HG02798 (cell line): Measurements from ENCODE around the gene RGS7BP.
"Not testable (repeated sequence)": the region's sequence is repeated elsewhere in the genome, so short reads cannot be mapped to it uniquely, and the experiment has no call there.

Experiments used
- ATAC-seq: cut with Tn5 transposase; IDR thresholded peaks from one replicate; pipeline ENCODE4 v1.9.1; 2021; ENCODE audit warnings: mild to moderate bottlenecking; ENCODE audit not compliant: unreplicated experiment, poor library complexity

Gene RGS7BP

DNA sequence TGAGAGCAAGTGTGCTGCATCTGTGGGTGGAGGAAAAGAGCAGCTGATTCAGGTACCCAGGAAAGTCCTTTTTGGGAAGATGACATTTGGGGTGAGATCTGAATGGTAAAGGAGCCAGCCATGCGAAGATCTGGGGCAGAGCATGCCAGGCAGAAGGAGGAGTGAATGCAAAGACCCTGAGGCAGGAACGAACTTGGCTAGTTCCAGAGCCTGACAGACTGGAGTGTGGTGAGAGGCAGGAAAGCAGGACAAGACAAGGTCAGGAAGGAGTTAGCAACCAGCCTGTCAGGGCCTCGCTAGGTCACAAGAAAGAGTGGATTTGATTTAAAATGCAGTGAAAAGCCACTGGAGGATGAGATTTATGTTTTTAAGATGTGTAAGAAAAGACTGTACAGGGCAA lies 28.2 kb downstream of the RGS7BP start:
- no peak for ATAC-seq

DNA sequence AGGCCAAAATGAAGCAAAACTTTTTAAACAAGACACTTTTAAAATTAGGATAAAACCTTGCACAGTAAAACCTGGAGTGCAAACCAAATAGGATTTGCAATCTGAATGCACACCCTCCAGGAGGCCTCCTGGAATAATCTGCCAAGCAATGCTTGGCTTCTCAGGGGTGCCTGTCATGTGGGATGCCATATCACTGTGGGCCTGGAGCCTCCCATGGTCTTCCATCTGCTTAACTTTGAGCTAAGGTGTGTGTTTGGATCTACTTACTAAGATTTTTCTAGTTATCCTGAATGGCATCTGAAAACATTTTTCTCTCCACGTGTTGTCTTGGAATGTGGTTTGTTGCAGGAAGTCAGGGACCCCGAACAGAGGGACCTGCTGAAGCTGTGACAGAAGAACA lies 52.1 kb downstream of the RGS7BP start:
- no peak for ATAC-seq

DNA sequence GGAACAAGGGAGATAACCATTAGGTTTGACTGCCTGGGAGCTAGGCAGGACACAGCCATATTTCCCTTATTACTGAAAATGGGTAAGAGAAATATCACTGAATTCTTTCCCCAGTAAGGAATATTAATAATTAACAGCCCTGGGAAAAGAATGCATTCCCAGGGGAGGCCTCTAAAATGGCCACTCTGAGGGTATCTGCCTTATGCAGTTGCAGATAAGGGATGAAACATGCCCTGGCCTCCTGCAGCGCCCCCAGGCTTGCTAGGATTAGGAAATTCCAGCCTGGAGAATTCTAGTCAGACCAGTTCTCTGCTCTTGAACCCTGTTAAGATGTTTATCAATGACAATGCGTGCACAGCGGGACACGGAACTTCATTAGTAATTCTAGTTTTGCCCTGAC lies 52.8 kb downstream of the RGS7BP start:
- not testable (repeated sequence) for ATAC-seq

DNA sequence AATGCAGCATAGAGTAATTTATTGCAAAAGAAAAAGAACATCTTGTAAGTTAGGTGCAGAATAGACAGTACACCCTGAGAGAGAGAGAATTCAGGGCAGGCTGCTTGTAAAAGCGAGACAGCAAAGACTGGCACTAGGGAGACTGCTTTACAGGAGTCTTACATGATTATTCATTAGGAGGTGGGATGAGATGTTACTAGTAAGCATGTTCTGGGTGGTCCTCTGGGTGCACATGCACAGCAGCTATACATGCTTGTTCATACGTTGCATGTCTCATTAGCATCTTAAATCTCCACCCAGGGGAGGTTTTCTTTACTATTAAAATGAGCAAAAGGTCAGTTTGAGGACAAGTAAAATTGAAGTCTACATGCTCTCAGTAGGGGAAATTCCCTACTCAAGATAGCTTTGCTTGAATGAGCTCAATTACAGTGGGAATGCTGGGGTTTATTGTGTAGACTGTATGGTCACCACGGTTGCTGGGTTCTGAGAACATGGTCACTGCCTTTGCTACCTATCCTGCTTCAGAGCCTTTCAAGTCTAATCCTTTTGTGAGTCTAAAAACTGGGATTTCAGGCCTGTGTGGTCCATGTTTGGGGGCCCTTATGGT lies 60.6 kb downstream of the RGS7BP start:
- ATAC-seq: no peak

DNA sequence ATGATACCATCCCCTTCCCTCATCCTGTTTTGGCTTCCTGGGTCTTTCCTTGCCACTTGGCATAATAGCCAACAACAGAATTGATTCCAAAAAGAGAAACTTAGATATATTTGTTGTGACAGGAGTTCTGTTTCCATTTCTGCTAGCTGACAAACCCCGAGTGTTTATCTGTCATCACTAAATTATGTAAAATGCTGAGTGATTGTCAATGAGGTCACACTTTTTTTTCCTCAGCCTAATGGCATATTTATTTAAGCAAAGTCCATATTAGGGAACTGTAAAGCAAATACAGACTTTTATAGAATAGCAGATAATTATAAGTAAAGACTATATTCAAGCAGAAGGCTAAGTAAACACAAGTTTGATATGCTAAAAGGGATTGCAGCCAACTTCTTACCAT lies 64.0 kb downstream of the RGS7BP start:
- no peak for ATAC-seq

DNA sequence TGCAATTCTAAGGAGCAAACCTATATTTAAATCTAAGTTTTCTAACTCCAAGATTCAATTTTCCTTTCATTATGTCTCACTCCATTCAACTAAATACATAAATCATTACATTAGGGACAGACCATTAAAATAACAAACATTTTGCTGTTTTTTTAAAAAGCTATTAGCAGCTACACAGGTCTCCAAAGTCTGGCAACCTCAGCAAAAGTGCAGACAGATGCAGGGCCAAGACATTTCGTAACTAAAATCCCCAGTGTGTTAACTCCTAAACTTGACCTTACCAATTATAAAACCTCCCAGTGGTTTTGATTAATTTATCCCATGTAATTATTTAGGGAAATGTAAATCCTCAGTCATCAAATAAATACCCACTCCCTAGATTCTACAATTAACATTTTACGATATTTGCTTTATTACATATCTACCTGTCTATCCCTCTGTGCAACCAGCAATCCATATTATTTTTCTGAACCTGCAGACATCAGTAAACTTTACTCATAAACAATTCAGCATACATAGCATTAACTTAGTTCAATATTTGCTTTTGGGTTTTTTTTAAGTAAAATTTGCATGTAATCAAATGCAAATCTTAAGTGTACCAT lies 64.7 kb downstream of the RGS7BP start:
- no peak for ATAC-seq

DNA sequence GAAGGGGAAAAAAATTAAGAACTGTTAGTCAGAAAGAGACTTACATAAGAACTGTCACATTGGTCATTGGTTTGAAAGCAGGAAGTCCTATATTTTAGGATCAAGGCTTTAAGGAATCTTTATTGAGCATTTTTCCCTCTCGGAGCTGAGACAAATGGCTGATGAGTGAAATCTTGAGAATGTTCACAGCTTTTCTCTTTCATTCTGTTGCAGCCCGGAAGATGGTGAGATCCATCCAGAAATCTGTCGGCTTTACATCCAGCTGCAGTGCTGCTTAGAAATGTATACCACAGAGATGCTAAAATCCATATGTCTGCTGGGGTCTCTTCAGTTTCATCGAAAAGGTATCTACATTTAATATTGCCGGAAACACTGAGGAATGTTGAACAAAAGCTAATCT lies 69.7 kb downstream of the RGS7BP start:
- ATAC-seq: no peak

DNA sequence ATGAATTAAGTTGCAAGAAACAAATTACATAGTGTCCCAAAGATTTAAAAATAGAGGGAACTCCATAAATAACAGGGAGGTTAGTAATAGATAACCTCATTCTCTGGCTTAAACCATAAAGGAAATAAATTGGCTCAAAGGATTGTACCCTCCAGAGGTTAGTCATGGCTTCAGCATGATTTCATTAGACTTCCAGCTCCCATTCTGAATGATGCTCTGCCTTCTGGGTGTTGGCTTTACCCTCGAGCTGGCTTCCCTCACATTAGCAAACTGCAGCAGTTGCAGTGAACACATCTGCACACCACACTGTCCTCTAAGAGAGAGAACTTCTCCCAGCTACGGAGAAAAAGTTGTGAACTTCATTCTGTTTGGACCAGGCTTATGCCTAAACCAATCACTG lies 70.4 kb downstream of the RGS7BP start:
- no peak for ATAC-seq

DNA sequence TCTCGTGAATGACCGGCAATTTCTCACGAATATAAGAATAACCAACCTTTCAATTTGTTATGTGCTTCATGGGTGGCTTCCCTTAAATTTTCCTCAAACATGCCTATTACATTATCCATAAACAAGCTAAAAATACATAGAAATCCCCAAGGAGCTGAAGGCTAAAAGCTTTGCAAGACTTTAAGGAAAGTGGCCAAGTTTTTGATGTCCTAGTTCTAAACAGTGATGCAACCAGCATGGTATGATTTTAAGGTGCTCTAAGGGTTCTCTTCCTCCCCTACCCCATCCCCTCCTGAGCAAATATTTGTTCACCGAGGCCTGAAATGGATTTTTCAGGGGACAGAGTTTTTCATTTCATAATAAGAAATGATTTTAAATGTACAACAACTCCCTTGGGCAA lies 79.8 kb downstream of the RGS7BP start:
- ATAC-seq: no peak

DNA sequence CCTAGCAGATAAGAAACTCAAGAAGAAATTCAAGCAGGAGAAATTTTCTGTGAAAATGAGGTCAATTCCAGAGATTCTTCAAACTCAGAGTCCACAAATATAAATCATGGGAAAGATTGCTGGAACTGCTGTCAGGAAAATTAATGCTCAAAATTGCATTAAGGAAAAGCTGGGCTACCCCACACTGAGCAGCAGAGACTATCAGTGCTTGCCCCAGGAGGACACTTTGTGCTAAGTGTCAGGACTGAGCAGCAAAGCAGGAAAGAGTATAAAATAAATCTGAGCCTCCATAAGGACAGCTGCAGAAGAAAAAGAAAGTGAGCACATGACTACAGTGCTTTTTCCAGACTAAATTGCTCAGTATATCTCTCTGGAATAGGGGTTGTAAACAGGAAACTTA lies 81.6 kb downstream of the RGS7BP start:
- ATAC-seq: no peak

DNA sequence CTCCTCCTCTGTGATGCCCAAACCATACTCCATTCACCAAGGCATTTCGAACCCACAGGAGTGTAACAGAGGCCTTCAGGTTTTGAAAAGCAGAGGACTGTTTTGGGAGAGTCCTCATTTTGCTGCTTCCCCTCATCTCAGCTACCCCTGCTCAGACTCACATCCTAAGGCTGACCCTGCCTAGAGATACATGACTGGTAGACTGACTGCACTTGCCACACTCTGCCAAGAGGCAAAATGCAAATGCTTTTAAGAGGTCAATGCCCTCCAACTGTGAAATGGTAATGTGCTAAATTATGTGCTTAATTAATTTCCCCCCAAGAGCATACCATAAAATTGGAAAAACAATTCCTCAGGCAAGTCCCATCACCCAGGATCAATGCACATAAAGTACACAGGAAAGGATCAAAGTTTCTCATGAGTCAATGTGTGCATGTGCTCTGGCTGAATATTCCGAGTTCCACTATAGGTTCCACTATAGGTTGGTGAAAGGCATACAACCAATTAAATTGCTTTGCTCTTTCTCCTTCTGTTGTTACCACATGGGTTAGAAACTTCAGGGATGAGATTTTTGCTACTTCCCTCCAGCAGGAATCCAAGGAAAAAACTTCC lies 87.0 kb downstream of the RGS7BP start:
- no peak for ATAC-seq

DNA sequence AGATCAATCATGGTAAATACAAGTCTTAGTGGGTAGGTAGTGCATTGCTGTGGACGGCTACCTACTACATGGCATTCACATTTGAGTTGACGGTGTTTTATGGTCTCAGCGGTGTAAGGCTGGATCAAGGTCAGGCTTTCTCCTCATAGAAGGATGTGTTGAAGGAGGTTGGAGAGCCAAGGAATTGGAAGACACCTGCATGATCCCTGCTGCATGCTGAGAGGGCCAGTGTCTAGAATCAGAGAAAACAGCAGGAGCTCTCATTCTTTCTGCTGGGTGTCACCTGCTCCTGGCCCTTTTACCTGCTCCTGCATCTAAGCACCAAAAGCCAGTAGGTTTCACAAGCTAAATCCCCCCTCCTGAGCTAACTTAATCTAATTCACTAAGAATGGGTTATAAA lies 88.2 kb downstream of the RGS7BP start:
- ATAC-seq: no peak

DNA sequence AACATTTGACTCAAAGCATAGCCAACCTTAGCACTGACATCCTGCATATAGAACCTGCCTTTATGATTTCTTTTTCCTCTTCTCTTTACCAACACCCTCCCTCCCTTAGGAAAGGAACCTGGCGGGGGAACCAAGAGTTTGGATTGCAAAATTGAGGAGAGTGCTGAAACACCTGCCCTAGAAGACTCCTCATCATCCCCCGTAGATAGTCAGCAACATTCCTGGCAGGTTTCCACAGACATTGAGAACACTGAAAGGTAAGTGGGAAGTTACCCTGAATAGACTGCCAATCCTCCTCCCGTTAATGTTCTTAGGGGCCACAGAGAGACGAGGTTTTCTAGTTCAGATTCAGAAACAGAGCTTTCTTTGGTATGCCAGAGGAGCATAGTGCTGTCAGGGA lies 88.8 kb downstream of the RGS7BP start:
- no peak for ATAC-seq

DNA sequence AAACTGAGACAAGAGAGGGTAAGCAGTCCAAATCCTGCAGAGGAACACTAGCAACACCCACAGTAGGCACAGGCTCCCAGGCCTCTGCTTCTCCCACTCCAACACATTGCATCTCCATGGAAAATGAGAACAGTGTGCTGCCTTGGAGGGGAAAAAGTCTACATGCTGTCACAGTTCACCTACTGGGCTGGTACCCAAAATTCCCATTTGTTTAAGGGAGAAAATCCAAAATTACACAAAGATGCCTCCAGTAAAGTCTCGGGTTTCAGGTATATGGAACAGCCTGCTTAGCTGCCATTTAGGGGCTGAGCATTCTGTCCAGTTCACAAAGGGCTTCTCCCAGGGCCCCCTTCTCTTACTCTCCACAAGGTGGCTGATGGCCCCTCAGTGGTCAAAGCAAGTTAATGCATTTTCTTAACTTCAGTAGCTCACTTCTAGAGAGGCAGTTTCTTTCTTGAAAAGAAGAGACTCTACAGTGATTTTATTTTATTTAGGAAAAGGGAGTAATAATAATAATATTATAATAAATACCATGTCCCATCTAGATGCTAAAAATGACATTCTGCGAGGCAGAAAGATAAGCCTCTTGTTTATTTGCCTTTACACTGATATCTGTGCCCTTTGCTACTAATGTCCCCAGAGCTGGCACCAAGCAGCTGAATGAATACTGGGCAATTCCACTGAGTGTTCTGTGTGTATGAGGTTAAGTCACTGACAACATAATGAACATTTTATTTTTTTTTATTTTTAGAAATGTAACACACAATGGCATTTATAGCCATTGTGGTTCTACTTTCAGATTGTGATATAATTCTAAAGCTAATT lies 89.4 kb downstream of the RGS7BP start:
- ATAC-seq: no peak

DNA sequence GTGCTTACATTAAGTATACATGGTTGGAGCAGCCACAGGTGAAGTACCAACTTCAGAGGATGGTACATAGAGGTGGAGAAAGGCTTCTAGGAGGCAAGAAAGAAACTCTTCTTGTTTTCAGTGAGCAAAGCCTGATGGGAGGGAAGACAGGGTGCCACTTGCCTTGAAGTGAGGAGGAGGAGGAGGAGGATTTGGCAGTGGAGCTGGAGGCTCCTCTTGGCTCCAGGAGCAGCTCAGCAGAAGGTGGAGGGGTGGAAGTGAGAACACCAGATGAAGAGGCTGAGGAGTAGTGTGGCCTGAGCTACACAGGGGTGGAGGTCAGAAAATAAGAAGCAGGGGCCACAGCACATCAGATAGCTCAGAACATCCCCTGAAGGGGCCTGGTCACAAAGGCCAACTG lies 93.4 kb downstream of the RGS7BP start:
- no peak for ATAC-seq

DNA sequence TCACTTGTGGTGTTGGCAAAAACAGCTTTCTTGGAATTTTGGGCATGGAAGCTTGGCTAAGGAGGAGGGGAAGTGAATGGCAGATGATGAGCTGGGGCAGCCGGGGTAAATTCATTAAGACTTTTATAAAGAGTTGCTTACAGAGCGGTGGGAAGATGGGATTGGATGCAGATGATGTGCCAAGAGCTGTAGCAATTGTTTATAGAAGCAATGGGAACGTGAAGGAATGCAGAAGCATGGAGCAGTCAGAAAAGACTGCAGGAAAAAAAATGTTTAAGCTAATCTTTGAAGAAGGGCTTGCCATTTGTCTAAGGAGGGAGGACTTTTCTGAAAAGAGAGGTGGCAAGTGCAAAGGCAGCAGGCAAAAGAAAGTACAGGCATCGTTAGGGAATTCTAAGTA lies 97.9 kb downstream of the RGS7BP start:
- no peak for ATAC-seq

DNA sequence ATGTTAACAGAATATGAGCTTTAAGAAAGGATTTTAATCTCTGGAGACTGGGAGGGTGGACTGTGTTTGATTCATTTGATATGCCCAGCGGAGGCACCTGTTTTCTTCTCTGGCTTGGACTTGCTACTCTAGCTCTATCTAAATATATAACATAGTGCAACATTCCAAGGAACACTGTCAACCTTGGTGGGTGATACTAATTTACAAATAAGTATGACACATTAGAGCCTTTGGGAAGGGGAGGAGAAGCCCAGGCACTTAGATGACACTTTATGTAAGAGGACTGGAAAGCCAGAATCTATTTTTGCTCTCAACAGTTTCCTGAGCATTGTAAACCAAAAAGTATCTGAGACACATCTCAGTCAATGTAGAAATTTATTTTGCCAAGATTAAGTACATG lies 101.1 kb downstream of the RGS7BP start:
- ATAC-seq: no peak

DNA sequence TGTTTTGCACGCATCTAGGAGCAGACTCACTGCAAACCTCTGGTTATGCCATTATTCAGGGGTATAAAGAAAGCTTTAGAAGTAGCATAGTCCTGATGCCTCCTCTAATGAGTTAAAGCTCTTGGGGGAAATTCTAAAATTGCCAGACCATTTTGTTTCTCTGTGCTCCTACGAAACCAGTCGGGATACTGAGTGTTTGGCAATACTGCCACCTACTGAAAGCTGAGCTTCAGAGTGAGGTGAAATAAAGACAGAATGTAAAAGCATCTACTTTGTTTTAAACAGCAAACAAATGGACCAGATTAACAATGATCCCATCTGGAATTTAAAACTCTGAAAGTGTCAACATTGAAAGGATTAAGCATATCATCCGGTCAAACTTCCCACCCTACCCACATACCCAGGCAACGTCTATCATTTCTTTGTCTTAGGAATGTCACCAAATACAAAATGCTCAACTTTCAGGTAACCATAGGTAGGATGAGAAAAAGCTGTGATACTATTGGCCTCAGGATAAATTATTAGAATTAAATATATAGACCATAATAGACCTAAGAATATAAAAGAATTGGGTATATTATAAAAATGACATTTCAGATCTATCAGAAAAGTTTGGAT lies 106.6 kb downstream of the RGS7BP start:
- no peak for ATAC-seq

DNA sequence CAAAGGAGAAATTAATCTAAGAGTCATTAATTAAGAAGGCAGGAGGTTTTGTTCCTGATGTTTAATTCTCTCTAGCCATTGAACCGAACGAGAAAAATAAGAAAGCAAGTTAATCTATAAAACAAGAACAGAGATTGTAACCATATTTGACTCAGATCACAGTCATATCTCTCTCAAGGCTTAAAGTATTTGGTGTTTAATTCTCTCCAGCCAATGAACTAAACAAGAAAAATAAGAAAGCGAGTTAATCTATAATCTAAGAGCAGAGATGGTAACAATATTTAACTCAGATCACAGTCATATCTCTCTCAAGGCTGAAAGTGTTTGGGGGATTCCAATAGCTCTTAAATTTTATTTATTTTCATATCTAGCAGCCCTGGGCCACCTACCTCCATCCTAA lies 110.1 kb downstream of the RGS7BP start:
- ATAC-seq: peak; percentile 66

DNA sequence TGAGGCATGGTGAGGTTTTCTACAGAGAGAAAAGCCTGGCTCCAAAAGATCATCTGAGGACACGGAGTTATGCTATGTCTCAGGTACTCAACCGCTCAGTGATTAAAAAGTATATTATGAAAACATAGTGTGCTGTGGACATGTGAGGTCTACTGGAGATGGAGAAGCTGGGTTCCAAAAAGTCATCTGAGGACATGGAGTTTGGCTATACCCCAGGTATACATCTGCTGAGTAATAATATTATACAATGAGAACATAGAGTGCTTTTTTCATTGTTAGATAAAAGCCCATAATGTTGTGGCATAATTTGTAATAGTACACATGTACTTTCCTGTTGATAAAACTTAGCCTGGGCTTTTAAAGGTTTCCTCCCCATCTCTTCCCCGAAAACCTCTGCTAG lies 113.8 kb downstream of the RGS7BP start:
- ATAC-seq: no peak

DNA sequence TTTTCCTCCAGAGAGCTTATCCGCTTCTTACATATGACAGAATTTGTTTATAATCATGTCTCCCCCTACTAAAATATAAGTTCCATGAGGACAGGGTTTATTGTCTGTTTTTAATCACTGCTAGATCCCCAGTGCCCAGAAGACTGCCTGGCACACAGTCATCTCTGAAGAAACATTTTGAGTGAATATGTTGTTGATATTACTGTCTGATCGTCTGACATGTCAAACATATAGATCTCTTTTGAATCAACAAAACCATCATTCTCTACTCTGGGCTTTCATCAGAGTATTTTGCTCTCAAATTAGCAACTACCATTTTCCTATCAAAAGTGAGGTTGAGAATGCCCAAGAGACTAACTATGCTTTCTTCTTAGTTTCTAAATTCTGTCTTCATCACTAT lies 117.2 kb downstream of the RGS7BP start:
- ATAC-seq: no peak
